IPS-20b (cell line): Measurements from ENCODE around the gene RBM17.

Experiments
- H3K27ac ChIP-seq: one replicate; pipeline ENCODE4 v1.5.1; 2013; ENCODE audit warnings: low read length
- H3K27me3 ChIP-seq: 2 replicates; pipeline ENCODE4 v1.6.1; 2013; ENCODE audit warnings: mild to moderate bottlenecking, low read length, inconsistent platforms; ENCODE audit not compliant: insufficient read depth
- H3K36me3 ChIP-seq: 2 replicates; pipeline ENCODE4 v1.6.1; 2013; ENCODE audit warnings: low read depth, mild to moderate bottlenecking, inconsistent platforms, low read length, moderate library complexity; ENCODE audit not compliant: insufficient read depth
- H3K4me1 ChIP-seq: 2 replicates; pipeline ENCODE4 v1.6.1; 2013; ENCODE audit warnings: mild to moderate bottlenecking, control low read depth, inconsistent platforms, low read length, moderate library complexity; ENCODE audit not compliant: insufficient read depth
- H3K4me3 ChIP-seq: 2 replicates; pipeline ENCODE4 v1.5.1; 2013; ENCODE audit warnings: mild to moderate bottlenecking, low read length, inconsistent platforms
- H3K9ac ChIP-seq: 2 replicates; pipeline ENCODE4 v1.6.1; 2013; ENCODE audit warnings: low read depth, mild to moderate bottlenecking, inconsistent platforms, low read length, moderate library complexity
- H3K9me3 ChIP-seq: 2 replicates; pipeline ENCODE4 v1.6.1; 2013; ENCODE audit warnings: mild to moderate bottlenecking, low read depth, low read length, inconsistent platforms; ENCODE audit not compliant: insufficient read depth

The RBM17 gene

DNA sequence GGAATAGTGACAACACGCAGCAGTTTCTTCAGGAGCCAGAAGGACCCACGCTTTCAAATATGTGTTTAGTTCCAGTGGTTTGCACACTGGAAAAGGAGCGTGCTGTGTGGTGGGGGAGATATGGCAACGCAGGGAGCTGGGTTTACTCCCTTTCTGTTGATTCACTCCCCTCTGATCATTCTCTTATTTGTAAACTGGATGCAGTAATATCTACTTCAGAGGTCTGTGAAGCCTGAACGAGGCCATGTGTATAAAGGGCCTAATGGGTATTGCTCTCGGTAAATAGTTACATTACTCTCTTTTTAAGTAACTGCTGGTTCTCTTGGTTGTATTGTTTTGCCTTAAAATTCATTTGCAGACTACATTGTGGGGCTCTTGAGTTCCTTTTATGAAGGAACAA lies 19.2 kb downstream of the RBM17 start:
- Histone ChIP-seq H3K36me3 (peaks cover 77% of the 10 kb centered on the region), H3K4me1 (peaks cover 38% of the 10 kb centered on the region), H3K9me3 (no peaks in the 10 kb centered on the region), H3K9ac (no peak overlapping the region), H3K4me3 (peak overlapping the region; percentile 39; the same call in 1 of the 2 replicates), H3K27ac (no peak overlapping the region), H3K27me3 (no peaks in the 10 kb centered on the region)

- Histone ChIP-seq H3K4me3 (peak overlapping the region; percentile 39), H3K4me1 (peaks cover 31% of the 10 kb centered on the region), H3K9me3 (no peaks in the 10 kb centered on the region), H3K36me3 (peaks cover 79% of the 10 kb centered on the region), H3K9ac (no peak overlapping the region), H3K27me3 (no peaks in the 10 kb centered on the region), H3K27ac (no peak overlapping the region)
Measured at GRCh38 chr10:6108631-6109443, 20.0 kb downstream of the RBM17 start.

DNA sequence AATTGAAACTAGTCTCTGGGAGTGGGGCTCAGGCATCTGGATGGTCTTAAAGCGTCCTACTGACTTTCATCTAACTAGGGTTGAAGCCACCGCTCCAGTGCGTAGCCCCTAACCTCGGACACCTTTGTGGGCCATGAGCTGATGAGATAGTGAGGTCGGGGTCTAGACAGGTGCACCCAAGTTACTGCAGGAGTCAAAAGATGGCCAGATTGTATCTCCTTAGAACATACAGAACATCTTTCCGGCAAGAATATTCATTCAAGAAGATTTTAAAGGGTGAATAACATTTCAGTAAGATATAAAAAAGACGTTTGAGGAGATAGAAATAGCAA lies 20.6 kb downstream of the RBM17 start:
- Histone ChIP-seq H3K4me1 (peaks cover 25% of the 10 kb centered on the region), H3K9me3 (no peaks in the 10 kb centered on the region), H3K4me3 (no peak overlapping the region), H3K36me3 (peaks cover 79% of the 10 kb centered on the region), H3K9ac (no peak overlapping the region), H3K27me3 (no peaks in the 10 kb centered on the region), H3K27ac (no peak overlapping the region)

DNA sequence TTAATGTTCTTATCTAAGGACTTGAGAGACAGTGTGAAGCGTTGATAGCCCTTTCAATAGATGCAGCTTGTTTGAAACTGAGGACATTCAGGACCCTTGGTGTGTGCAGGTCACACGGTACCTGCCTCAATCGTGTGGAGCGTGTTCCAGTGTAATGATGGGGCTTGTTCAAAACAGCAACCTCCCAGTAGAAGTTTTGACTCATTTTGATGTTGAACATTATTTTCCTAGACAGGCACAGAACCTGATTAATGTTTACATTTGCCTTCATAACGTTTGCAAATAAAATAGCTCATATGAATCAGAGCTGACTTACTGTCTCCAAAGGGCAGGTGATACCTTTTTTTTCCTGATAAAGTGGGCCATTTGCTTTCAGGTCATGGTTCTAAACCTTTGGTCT lies 21.3 kb downstream of the RBM17 start:
- no peaks in the 10 kb centered on the region for H3K9me3 ChIP-seq
- H3K9ac ChIP-seq = no peak overlapping the region
- H3K27ac ChIP-seq = no peak overlapping the region
- no peaks in the 10 kb centered on the region for H3K27me3 ChIP-seq
- peaks cover 86% of the 10 kb centered on the region for H3K36me3 ChIP-seq
- H3K4me3 ChIP-seq = no peak overlapping the region
- peaks cover 18% of the 10 kb centered on the region for H3K4me1 ChIP-seq

GRCh38 chr10:6112893-6113292 lies 24.1 kb downstream of the RBM17 start:
- Histone ChIP-seq H3K4me3 (no peak overlapping the region), H3K4me1 (peaks cover 12% of the 10 kb centered on the region), H3K27ac (no peak overlapping the region), H3K9ac (no peak overlapping the region), H3K36me3 (peaks cover 83% of the 10 kb centered on the region), H3K27me3 (no peaks in the 10 kb centered on the region), H3K9me3 (no peaks in the 10 kb centered on the region)

DNA sequence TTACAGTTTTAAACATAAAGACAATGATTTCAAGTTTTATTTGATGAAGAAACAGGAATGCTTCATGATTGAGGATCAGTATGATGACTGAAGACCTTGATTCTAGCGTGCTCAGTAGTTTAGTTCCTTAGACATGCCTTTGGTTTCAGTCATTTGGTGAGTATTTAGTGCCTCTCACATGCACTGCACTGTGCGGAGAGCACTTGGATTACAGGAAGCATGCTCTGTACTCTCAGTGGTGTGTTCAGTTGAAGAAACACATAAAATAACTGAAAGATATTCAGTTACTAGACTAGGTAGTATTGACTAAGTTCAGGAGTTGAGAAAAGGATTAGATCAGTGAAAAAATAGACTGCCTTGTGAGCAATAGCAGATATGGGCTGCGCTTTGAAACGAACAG lies 25.5 kb downstream of the RBM17 start:
- Histone ChIP-seq H3K27me3 (no peaks in the 10 kb centered on the region), H3K4me3 (no peak overlapping the region), H3K27ac (no peak overlapping the region), H3K36me3 (peaks cover 75% of the 10 kb centered on the region), H3K4me1 (peaks cover 3% of the 10 kb centered on the region), H3K9me3 (no peaks in the 10 kb centered on the region), H3K9ac (no peak overlapping the region)

DNA sequence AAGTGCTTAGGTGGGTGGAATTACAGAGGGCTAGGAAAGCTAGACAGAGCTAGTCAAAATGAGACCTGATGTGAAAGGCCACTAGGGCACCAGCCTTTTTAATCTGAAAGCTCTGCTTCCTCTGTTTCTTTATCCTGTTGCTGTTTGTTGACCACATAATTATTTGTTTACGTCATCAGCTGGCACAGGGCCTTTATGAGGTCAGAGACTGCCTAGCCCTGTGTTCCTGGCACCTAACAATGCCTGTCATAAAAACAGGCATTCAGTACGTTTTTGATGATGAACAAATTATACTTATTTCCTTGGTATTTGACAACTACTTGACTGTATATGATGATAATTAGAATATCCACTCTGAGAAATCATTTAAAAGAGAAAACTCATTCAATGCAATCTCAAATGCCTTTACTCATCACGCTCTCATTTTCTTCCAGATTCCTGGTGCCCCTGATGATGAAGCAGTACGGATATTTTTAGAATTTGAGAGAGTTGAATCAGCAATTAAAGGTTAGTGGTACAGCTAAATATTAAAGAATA lies 26.0 kb downstream of the RBM17 start:
- H3K9me3 ChIP-seq = no peaks in the 10 kb centered on the region
- no peak overlapping the region for H3K9ac ChIP-seq
- no peak overlapping the region for H3K27ac ChIP-seq
- H3K4me3 ChIP-seq = no peak overlapping the region
- H3K27me3 ChIP-seq = no peaks in the 10 kb centered on the region
- peaks cover 69% of the 10 kb centered on the region for H3K36me3 ChIP-seq
- no peaks in the 10 kb centered on the region for H3K4me1 ChIP-seq

GRCh38 chr10:6115411-6115810 lies 26.6 kb downstream of the RBM17 start:
- no peak overlapping the region for H3K9ac ChIP-seq
- no peaks in the 10 kb centered on the region for H3K9me3 ChIP-seq
- peaks cover 64% of the 10 kb centered on the region for H3K36me3 ChIP-seq
- H3K4me1 ChIP-seq = no peaks in the 10 kb centered on the region
- no peak overlapping the region for H3K4me3 ChIP-seq
- no peak overlapping the region for H3K27ac ChIP-seq
- H3K27me3 ChIP-seq = no peaks in the 10 kb centered on the region

DNA sequence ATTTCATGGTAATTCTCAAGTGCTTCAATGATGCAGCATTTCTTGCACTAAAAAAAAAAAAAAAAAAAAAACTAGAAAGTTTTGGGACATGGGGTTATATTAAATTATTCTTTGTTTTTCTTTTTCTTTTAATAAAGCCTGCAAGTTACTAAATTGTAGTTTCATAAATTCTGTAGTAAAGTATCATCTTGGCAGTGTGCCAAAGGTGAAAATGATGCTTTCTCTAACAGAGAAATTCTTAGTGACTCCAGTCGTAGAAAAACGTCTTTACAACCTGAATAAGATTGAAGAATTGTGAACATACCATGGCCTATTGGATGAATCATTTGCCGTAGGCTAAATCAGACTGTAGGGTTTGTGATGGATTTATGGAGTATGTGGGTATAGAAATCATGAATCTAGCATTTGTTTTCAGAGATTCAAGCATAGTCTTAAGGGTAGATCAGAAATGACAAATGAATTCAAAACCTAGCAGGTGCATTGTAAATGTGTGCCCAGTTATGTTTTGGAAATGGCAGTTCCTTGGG lies 27.1 kb downstream of the RBM17 start:
- no peak overlapping the region for H3K9ac ChIP-seq
- peaks cover 59% of the 10 kb centered on the region for H3K36me3 ChIP-seq
- H3K4me1 ChIP-seq = no peaks in the 10 kb centered on the region
- H3K27me3 ChIP-seq = no peaks in the 10 kb centered on the region
- no peak overlapping the region for H3K27ac ChIP-seq
- H3K9me3 ChIP-seq = no peaks in the 10 kb centered on the region
- H3K4me3 ChIP-seq = no peak overlapping the region

GRCh38 chr10:6116806-6117205 lies 28.0 kb downstream of the RBM17 start:
- Histone ChIP-seq H3K27me3 (no peaks in the 10 kb centered on the region), H3K9me3 (no peaks in the 10 kb centered on the region), H3K4me3 (no peak overlapping the region), H3K27ac (no peak overlapping the region), H3K36me3 (peaks cover 51% of the 10 kb centered on the region), H3K4me1 (no peaks in the 10 kb centered on the region), H3K9ac (no peak overlapping the region)

GRCh38 chr10:6117711-6118110 lies 28.9 kb downstream of the RBM17 start:
- no peak overlapping the region for H3K27ac ChIP-seq
- H3K36me3 ChIP-seq = peaks cover 42% of the 10 kb centered on the region
- no peaks in the 10 kb centered on the region for H3K4me1 ChIP-seq
- H3K9ac ChIP-seq = no peak overlapping the region
- H3K27me3 ChIP-seq = no peaks in the 10 kb centered on the region
- H3K9me3 ChIP-seq = no peaks in the 10 kb centered on the region
- H3K4me3 ChIP-seq = no peak overlapping the region

GRCh38 chr10:6119423-6119822 lies 30.6 kb downstream of the RBM17 start:
- H3K9me3 ChIP-seq = no peaks in the 10 kb centered on the region
- no peaks in the 10 kb centered on the region for H3K27me3 ChIP-seq
- no peaks in the 10 kb centered on the region for H3K4me1 ChIP-seq
- no peak overlapping the region for H3K4me3 ChIP-seq
- no peak overlapping the region for H3K27ac ChIP-seq
- no peak overlapping the region for H3K9ac ChIP-seq
- peaks cover 25% of the 10 kb centered on the region for H3K36me3 ChIP-seq
